K562 (cell line): ENCODE measurements around the gene VAC14. TPM values are rescaled to one million over a fixed set of nuclear protein-coding genes. Genes with fewer than 3 reads are reported as not detected.
A peak's percentile ranks its signal among the peaks of the same experiment; 100 is the strongest.

Experiments used
- JUND ChIP-seq, 2 experiments: IDR thresholded peaks; 2 replicates in 1 of 2; 3 replicates in 1 of 2; pipeline ENCODE4 v1.6.1; 2011; ENCODE audit warnings: borderline replicate concordance in 2 of 2, low read depth in 2 of 2, low read length in 2 of 2, improper control_type of control experiment in 1 of 2, missing biosample characterization in 1 of 2, missing genetic modification characterization in 1 of 2, missing genetic modification reagents in 1 of 2
- SREBF2 ChIP-seq: sonication (generic); formaldehyde crosslinking; IDR thresholded peaks from 2 replicates; pipeline ENCODE4 v1.4.0; 2020; ENCODE audit warnings: mild to moderate bottlenecking, missing genetic modification reagents
- VEZF1 ChIP-seq: fragments of 200-800 bp; sonication (Bioruptor generic); IDR thresholded peaks from 2 replicates; pipeline ENCODE4 v1.6.1; 2017; ENCODE audit warnings: missing genetic modification characterization, missing compliant biosample characterization
- ZKSCAN1 ChIP-seq: fragments of 150-350 bp; IDR thresholded peaks from 2 replicates; pipeline ENCODE4 v1.6.1; 2016; ENCODE audit warnings: low read depth, low read length
- ZMIZ1 ChIP-seq, 2 experiments: fragments of 150-350 bp in 1 of 2; IDR thresholded peaks; 2 replicates each; pipeline ENCODE4 v1.6.1; 2012 to 2016; ENCODE audit warnings: low read depth in 2 of 2, low read length in 2 of 2, mild to moderate bottlenecking in 1 of 2, moderate library complexity in 1 of 2
- ZNF175 ChIP-seq: fragments of 200-800 bp; sonication (Bioruptor generic); IDR thresholded peaks from 2 replicates; pipeline ENCODE4 v1.6.1; 2016; ENCODE audit warnings: low read depth, mild to moderate bottlenecking, missing genetic modification characterization, missing compliant biosample characterization
- polyA plus RNA-seq, 8 experiments: library from polyadenylated mRNA; depleted of rRNA in 4 of 8; stranded (reverse) in 5 of 8; unstranded in 3 of 8; fragments of >200 nt; fragmentation: Nextera tagmentation in 2 of 8; fragmentation: Illumina TruSeq in 1 of 8; extraction: Ambion mirVana in 2 of 8; extraction: Trizol in 1 of 8; gene quantifications; 2 replicates each; pipeline versions ENCODE4 v1.2.1 to v1.2.3, GENCODE V29; 2011 to 2014; ENCODE audit warnings: inconsistent platforms in 1 of 8, missing spikeins in 1 of 8
- total RNA-seq, 7 experiments: library from RNA; depleted of rRNA in 6 of 7; stranded (reverse); fragments of >200 nt in 6 of 7; fragmentation: Illumina TruSeq in 2 of 7; extraction: Trizol in 2 of 7; gene quantifications; 2 replicates each; pipeline versions ENCODE4 v1.2.1 to v1.2.3, GENCODE V29; 2011 to 2021; ENCODE audit warnings: low replicate concordance in 1 of 7
- TF ChIP-seq, protein P1 (sequence below), 2 experiments: fragments of 450-650 bp in 1 of 2; IDR thresholded peaks; 2 replicates each; pipeline ENCODE4 v1.6.1; 2011 to 2017; ENCODE audit warnings: low read depth in 2 of 2, antibody characterized with exemption in 1 of 2, borderline replicate concordance in 1 of 2, low read length in 1 of 2, mild to moderate bottlenecking in 1 of 2, mixed read lengths in 1 of 2; ENCODE audit not compliant: control insufficient read depth in 1 of 2
- TF ChIP-seq, protein P2 (sequence below), 2 experiments: fragments of 450-650 bp in 1 of 2; sonication (generic) in 1 of 2; formaldehyde crosslinking in 1 of 2; IDR thresholded peaks in 1 of 2; conservative IDR thresholded peaks in 1 of 2; 2 replicates each; pipeline versions ENCODE4 v1.6.1 to v1.8.1; 2016 to 2023; ENCODE audit warnings: mild to moderate bottlenecking in 2 of 2, moderate library complexity in 2 of 2, inconsistent platforms in 1 of 2, missing genetic modification reagents in 1 of 2
- TF ChIP-seq, protein P3 (sequence below): fragments of 250-450 bp; sonication (Bioruptor Pico); IDR thresholded peaks from 2 replicates; pipeline ENCODE4 v1.4.0; 2020; ENCODE audit warnings: mild to moderate bottlenecking, moderate library complexity

Gene VAC14
- total and polyA plus RNA-seq, 9 of the 15 experiments (the other 6 are each of a cell fraction or from before 2014, with no cell fraction given) = 1.3 to 41.6 (median 26.6) TPM

DNA sequence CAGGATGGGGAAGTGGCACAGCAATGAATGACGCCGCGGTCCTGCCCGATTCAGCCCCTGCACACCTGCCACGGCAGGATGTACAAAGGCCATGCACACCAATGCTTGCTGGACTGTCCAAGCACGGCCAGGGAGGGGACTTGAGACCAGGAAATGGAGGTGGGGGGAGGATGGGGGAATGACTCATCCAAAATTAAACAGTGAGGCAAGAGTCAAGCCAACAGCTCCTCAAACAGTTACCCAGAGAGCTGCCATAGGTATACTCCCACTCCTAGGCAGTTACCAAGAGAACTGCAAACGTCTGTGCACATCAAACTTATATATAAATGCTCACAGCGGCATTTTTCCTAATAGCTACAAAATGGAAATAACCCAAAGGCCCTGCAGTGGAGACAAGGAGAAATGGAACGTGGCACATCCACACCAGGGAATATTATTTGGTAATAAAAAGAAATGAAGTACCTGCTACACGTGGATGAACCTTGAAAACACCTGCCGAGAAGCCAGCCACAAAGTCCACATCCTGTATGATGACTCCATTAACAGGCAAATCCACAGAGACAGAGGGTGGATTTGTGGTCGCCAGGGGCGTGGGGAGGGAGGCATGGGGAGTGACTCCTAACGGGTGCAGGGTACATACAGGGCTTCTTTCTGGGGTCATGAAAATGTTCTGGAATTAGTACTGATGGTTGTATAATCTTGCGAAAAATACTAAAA is 54.1 kb downstream of the VAC14 start (continued):
- TF ChIP-seq ZNF175 (0 out of 2 replicates have a peak, but pooled peaks have one; percentile 41), ZKSCAN1 (no peak), ZMIZ1 (IDR thresholded peaks at IDR 0.05; ENCODE audit: low read depth in 2 of 2, low read length in 2 of 2) (peak in 1 of 2 experiments; percentile 12; a peak in 1 of 4 replicates), VEZF1 (peak; percentile 99), SREBF2 (CRISPR knock-in tag) (no peak), JUND (IDR thresholded peaks at IDR 0.05; ENCODE audit: borderline replicate concordance, low read depth, low read length) (peak; percentile 100), JUND (tag; IDR thresholded peaks at IDR 0.05; ENCODE audit: borderline replicate concordance, low read depth, low read length) (peak; percentile 98)
- TF ChIP-seq, protein P1, sequence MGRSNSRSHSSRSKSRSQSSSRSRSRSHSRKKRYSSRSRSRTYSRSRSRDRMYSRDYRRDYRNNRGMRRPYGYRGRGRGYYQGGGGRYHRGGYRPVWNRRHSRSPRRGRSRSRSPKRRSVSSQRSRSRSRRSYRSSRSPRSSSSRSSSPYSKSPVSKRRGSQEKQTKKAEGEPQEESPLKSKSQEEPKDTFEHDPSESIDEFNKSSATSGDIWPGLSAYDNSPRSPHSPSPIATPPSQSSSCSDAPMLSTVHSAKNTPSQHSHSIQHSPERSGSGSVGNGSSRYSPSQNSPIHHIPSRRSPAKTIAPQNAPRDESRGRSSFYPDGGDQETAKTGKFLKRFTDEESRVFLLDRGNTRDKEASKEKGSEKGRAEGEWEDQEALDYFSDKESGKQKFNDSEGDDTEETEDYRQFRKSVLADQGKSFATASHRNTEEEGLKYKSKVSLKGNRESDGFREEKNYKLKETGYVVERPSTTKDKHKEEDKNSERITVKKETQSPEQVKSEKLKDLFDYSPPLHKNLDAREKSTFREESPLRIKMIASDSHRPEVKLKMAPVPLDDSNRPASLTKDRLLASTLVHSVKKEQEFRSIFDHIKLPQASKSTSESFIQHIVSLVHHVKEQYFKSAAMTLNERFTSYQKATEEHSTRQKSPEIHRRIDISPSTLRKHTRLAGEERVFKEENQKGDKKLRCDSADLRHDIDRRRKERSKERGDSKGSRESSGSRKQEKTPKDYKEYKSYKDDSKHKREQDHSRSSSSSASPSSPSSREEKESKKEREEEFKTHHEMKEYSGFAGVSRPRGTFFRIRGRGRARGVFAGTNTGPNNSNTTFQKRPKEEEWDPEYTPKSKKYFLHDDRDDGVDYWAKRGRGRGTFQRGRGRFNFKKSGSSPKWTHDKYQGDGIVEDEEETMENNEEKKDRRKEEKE (IDR thresholded peaks at IDR 0.05; ENCODE audit: borderline replicate concordance in 1 of 2, control insufficient read depth in 1 of 2, low read depth in 2 of 2, low read length in 1 of 2) = no peak
- TF ChIP-seq, protein P2, sequence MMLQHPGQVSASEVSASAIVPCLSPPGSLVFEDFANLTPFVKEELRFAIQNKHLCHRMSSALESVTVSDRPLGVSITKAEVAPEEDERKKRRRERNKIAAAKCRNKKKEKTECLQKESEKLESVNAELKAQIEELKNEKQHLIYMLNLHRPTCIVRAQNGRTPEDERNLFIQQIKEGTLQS (IDR thresholded peaks at IDR 0.05) = peak; percentile 98
- TF ChIP-seq, protein P2 (CRISPR knock-in tag; conservative IDR thresholded peaks at IDR 0.05) = peak; percentile 61; the same call in 1 of the 2 replicates
- TF ChIP-seq, protein P3, sequence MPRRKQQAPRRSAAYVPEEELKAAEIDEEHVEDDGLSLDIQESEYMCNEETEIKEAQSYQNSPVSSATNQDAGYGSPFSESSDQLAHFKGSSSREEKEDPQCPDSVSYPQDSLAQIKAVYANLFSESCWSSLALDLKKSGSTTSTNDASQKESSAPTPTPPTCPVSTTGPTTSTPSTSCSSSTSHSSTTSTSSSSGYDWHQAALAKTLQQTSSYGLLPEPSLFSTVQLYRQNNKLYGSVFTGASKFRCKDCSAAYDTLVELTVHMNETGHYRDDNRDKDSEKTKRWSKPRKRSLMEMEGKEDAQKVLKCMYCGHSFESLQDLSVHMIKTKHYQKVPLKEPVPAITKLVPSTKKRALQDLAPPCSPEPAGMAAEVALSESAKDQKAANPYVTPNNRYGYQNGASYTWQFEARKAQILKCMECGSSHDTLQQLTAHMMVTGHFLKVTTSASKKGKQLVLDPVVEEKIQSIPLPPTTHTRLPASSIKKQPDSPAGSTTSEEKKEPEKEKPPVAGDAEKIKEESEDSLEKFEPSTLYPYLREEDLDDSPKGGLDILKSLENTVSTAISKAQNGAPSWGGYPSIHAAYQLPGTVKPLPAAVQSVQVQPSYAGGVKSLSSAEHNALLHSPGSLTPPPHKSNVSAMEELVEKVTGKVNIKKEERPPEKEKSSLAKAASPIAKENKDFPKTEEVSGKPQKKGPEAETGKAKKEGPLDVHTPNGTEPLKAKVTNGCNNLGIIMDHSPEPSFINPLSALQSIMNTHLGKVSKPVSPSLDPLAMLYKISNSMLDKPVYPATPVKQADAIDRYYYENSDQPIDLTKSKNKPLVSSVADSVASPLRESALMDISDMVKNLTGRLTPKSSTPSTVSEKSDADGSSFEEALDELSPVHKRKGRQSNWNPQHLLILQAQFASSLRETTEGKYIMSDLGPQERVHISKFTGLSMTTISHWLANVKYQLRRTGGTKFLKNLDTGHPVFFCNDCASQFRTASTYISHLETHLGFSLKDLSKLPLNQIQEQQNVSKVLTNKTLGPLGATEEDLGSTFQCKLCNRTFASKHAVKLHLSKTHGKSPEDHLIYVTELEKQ = 0 out of 2 replicates have a peak, but pooled peaks have one; percentile 5
